ENCODE measurements around the gene LRRIQ4.

LRRIQ4 gene

GRCh38 chr3:169855514-169855913 is 42.8 kb downstream of the LRRIQ4 start:
- no peaks in the 10 kb centered on the region for H3K27me3 ChIP-seq (ENCODE audit: insufficient read depth, low read depth)
- no peaks in the 10 kb centered on the region for H3K79me2 ChIP-seq (ENCODE audit: insufficient read depth, low read depth)
- no peaks in the 10 kb centered on the region for H3K36me3 ChIP-seq (ENCODE audit: insufficient read depth)
- no peak overlapping the region for H2AFZ ChIP-seq (ENCODE audit: low read depth)
- no peak overlapping the region for H3K9ac ChIP-seq
- no peaks in the 10 kb centered on the region for H3K4me1 ChIP-seq (ENCODE audit: low read depth, poor library complexity, severe bottlenecking)
- TF ChIP-seq CTCF (conservative IDR thresholded peaks at IDR 0.05; ENCODE audit: low read depth, low read length): no peak
- no peak overlapping the region for H3K4me2 ChIP-seq
- no peaks in the 10 kb centered on the region for H4K20me1 ChIP-seq (ENCODE audit: insufficient read depth)
- H3K4me3 ChIP-seq (IDR thresholded peaks at IDR 0.05; ENCODE audit: insufficient read depth, low read depth, low read length): no peak overlapping the region
- no peak overlapping the region for H3K27ac ChIP-seq

GRCh38 chr3:169857811-169858210 is 45.1 kb downstream of the LRRIQ4 start:
- Histone ChIP-seq H3K4me3 (IDR thresholded peaks at IDR 0.05; ENCODE audit: insufficient read depth, low read depth, low read length) (no peak overlapping the region), H2AFZ (ENCODE audit: low read depth) (no peak overlapping the region)

GRCh38 chr3:169861871-169862270 is 49.2 kb downstream of the LRRIQ4 start:
- Histone ChIP-seq H3K4me1 (ENCODE audit: low read depth, poor library complexity, severe bottlenecking) (peaks cover 6% of the 10 kb centered on the region), H3K79me2 (ENCODE audit: insufficient read depth, low read depth) (no peaks in the 10 kb centered on the region), H3K27ac (no peak overlapping the region), H3K9ac (no peak overlapping the region), H3K4me2 (no peak overlapping the region), H3K36me3 (ENCODE audit: insufficient read depth) (no peaks in the 10 kb centered on the region), H4K20me1 (ENCODE audit: insufficient read depth) (no peaks in the 10 kb centered on the region), H3K4me3 (IDR thresholded peaks at IDR 0.05; ENCODE audit: insufficient read depth, low read depth, low read length) (no peak overlapping the region), H2AFZ (ENCODE audit: low read depth) (no peak overlapping the region), H3K27me3 (ENCODE audit: insufficient read depth, low read depth) (no peaks in the 10 kb centered on the region)
- no peak for TF ChIP-seq CTCF (conservative IDR thresholded peaks at IDR 0.05; ENCODE audit: low read depth, low read length)

More at GRCh38 chr3:169857811-169858210, 45.1 kb downstream of the LRRIQ4 start:
- no peaks in the 10 kb centered on the region for H3K79me2 ChIP-seq (ENCODE audit: insufficient read depth, low read depth)
- H3K36me3 ChIP-seq (ENCODE audit: insufficient read depth): no peaks in the 10 kb centered on the region
- TF ChIP-seq CTCF (conservative IDR thresholded peaks at IDR 0.05; ENCODE audit: low read depth, low read length): no peak
- peaks cover under 1% of the 10 kb centered on the region for H3K4me1 ChIP-seq (ENCODE audit: low read depth, poor library complexity, severe bottlenecking)
- no peak overlapping the region for H3K27ac ChIP-seq
- no peaks in the 10 kb centered on the region for H3K27me3 ChIP-seq (ENCODE audit: insufficient read depth, low read depth)
- H3K4me2 ChIP-seq: no peak overlapping the region
- no peaks in the 10 kb centered on the region for H4K20me1 ChIP-seq (ENCODE audit: insufficient read depth)
- no peak overlapping the region for H3K9ac ChIP-seq

GRCh38 chr3:169863458-169863899 is 50.8 kb downstream of the LRRIQ4 start:
- Histone ChIP-seq H4K20me1 (ENCODE audit: insufficient read depth) (no peaks in the 10 kb centered on the region), H2AFZ (ENCODE audit: low read depth) (no peak overlapping the region), H3K36me3 (ENCODE audit: insufficient read depth) (no peaks in the 10 kb centered on the region), H3K27me3 (ENCODE audit: insufficient read depth, low read depth) (no peaks in the 10 kb centered on the region), H3K27ac (no peak overlapping the region), H3K4me2 (0 out of 2 replicates have a peak overlapping the region, but pooled peaks have one; percentile 13), H3K9ac (no peak overlapping the region), H3K79me2 (ENCODE audit: insufficient read depth, low read depth) (no peaks in the 10 kb centered on the region), H3K4me1 (ENCODE audit: low read depth, poor library complexity, severe bottlenecking) (peaks cover 6% of the 10 kb centered on the region), H3K4me3 (IDR thresholded peaks at IDR 0.05; ENCODE audit: insufficient read depth, low read depth, low read length) (no peak overlapping the region)
- peak; percentile 97 for TF ChIP-seq CTCF (conservative IDR thresholded peaks at IDR 0.05; ENCODE audit: low read depth, low read length)
